Activated CD4-positive, CD25-positive, alpha-beta regulatory T cell treated with anti-CD3 and anti-CD28 coated beads, Interleukin-2, amount 50 U/mL, for 24 hours (primary cell): Measurements from ENCODE around the gene FASLG.
"Not testable (repeated sequence)": the region's sequence is repeated elsewhere in the genome, so short reads cannot be mapped to it uniquely, and the experiment has no call there.

ENCODE experiments used
- ATAC-seq, 2 donors: fragments of 150-1000 bp; cut with Tn5 transposase; one replicate each; pipeline ENCODE4 v1.10.0; 2021; ENCODE audit warnings: mild to moderate bottlenecking in 1 of 2, moderate library complexity in 1 of 2

Gene FASLG

GRCh38 chr1:172686143-172686542, 27.2 kb downstream of the FASLG start:
- ATAC-seq, result no peak

GRCh38 chr1:172688428-172689085, 29.7 kb downstream of the FASLG start:
- not testable (repeated sequence) for ATAC-seq

- ATAC-seq, result not testable (repeated sequence)
Measured at GRCh38 chr1:172690925-172691324, 32.0 kb downstream of the FASLG start.

DNA sequence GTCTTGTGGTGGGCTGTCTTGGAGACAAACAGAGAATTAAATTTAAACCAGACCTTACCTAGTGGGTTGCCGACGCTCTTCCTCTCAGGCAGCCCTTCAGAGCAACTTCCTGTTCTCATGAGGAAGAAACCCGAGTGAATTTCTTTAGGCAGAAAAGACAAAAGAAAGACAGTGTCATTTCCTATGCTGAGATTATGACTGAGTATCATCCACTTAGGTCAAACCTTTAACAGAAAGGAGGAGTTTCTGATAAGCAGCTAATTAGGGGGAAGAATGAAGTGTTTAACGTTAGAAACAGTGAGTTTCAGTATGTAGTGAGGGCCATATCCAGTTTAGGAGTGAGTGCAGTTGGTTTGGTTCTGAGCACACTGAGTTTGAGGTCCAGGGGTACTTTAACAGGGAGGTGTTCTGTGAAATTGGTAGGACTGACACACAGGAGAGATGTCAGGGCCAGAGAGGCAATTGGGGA, 38.7 kb downstream of the FASLG start:
- ATAC-seq, result peak; percentile 37 to 49

GRCh38 chr1:172698224-172698623, 39.3 kb downstream of the FASLG start:
- peak; percentile 59 to 64 for ATAC-seq

DNA sequence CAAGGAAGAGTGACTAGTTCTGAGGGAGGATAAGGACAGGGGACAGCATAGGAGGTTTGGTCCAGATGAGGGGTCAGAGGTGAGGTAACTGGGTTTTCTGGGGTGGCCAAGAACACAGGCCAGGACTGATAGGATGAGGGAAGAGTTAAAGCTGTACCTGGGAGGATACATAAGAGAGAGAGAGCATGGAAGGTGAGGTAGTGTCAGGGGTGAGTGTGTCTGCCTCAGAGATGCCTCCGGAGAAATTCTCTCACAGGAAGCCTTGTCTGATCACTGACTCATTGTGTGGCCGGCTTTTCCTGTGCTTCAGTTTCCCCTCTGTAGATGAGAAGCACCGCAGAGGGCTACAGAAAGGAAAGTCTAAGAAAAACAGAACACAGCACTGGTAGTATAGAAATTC, 40.2 kb downstream of the FASLG start:
- ATAC-seq, result peak; percentile 85 to 86

DNA sequence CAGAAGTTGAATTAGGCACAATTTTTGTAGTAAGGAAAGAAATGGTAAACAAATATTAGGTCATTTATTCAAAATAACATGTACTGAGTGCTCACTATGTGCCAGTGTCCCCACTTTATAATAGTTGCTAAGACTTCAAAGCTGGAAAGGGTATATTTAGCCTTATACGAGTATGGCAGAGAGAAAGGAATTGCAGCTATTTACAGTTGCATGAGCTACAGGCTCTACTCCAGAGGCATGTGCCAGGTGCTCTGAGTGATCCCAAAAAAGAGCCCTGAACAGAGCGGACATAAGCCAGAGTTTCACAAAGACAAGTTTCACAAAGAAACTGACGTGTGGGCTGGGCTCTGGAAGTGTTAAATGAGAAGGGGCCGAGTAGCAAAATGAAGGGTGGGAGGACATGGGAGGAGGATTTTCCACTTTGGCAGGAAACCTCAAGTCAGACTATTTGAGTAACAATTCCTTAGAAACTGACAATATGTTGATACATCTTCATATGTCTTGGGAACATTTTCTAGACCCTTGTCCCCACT, 40.9 kb downstream of the FASLG start:
- no peak for ATAC-seq

DNA sequence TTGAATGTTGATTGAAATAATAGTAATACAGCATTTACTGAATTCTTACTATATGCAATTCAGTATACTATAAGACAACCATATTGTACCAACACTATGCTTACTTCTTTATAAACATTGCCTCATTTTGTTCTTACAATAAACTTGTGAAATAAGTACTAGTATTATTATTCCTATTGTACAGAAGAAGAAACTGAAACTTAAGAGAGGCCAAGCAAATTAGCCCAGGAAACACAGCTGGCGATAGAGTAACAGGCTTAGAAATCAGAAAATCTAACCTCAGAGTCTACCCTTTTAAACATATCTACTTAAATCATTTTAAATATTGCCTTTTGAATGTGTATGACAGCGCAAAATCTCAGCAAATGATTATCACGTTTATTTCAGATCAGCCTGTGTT, 41.7 kb downstream of the FASLG start:
- ATAC-seq, result no peak

DNA sequence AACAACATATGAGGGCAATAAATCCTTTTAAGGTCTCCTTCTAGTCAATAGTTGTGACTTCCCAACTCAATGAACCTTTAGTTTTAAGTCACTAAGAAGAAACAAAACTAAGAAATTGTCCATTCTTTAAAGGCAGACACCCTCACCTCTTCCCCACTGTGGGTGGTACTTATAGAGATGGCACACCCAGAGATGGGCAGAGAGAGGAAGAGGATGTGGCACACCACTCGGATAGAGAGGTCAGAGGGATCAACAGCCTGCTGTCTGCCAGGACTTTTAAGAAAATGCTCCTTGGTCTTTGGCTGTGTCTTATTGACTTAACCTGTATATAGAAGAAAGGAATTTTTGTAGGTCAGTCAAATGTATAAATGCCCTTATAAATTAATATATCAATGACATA, 45.1 kb downstream of the FASLG start:
- no peak for ATAC-seq

GRCh38 chr1:172704420-172705210, 45.7 kb downstream of the FASLG start:
- no peak for ATAC-seq

DNA sequence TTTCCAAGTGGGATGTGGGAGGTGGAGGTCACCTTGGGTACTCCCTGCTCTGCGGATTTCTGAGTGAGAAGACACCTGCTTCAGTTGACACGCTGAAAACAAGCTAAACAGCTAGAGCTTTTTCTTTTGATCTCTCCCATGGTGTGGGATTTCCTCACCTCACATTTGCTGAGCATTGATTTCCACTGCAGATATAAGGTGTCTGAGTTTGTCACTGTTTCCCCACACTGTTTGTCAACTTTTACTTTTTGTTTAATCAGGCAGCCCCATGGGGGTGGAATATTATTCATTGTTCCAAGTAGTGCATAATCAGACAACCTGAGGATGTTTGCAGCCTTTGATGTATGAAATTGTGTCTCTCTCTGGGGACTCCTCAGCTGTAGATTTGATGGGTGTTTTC, 49.5 kb downstream of the FASLG start:
- ATAC-seq, result peak; percentile 92 to 96

GRCh38 chr1:172711558-172711957, 52.7 kb downstream of the FASLG start:
- ATAC-seq, result no peak

DNA sequence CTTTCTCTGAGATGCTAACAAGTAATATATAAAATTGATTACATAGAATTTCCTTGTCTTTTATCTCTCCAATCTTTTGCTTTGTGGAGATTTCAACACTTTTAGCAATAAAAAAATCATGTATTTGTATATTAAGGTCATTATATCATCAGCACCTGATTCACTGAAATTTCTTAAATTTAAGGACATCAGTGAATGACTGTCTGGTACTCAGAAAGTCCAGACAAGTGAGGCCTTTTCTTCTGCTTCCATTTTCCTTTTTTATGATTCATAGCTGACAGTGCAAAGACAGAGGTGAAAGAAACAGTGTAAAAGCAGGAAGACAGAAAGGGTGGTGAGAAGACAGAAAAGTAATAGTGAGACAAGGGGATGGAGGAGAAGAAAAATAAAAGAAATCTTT, 54.6 kb downstream of the FASLG start:
- ATAC-seq, result no peak
